PC-9 (cell line): ENCODE results near the gene TARDBP. TPM values are rescaled to one million over a fixed set of nuclear protein-coding genes. Genes with fewer than 3 reads are reported as not detected.

Experiments used
- BruUV-seq: library from RNA; stranded (reverse); fragments of 400-500 nt; replicated peaks from 2 replicates; lab custom pipeline; 2021; lab: Mats Ljungman, UMichigan
- CTCF ChIA-PET: fragments of 300-600 bp; sonication (Branson Sonifier 250); formaldehyde crosslinking; loops from one replicate; lab custom pipeline; 2022; ENCODE audit warnings: antibody characterized with exemption; lab: Charles Lee
- POLR2A ChIA-PET: fragments of 300-600 bp; sonication (Branson Sonifier 250); formaldehyde crosslinking; loops from one replicate; lab custom pipeline; 2022; ENCODE audit warnings: antibody characterized with exemption; ENCODE audit not compliant: unreplicated experiment; lab: Charles Lee
- DNase-seq, 2 experiments: peaks; one replicate each; pipeline versions ENCODE4 v3.0.0 to v3.0.0-alpha.2; 2015 to 2022; ENCODE audit warnings: mixed read lengths in 1 of 2
- H2AFZ ChIP-seq: fragments of 200-600 bp; sonication (generic); 2 replicates; pipeline ENCODE4 v1.8.1; 2017; ENCODE audit warnings: antibody characterized with exemption
- H3F3A ChIP-seq: fragments of 200-600 bp; sonication (generic); 2 replicates; pipeline ENCODE4 v1.8.1; 2017; ENCODE audit warnings: antibody characterized with exemption, mild to moderate bottlenecking, low read depth; ENCODE audit not compliant: insufficient read depth
- H3K27ac ChIP-seq: fragments of 200-600 bp; sonication (generic); 2 replicates; pipeline ENCODE4 v1.6.1; 2016; ENCODE audit warnings: mixed run types
- H3K27me3 ChIP-seq: fragments of 200-600 bp; sonication (generic); 2 replicates; pipeline ENCODE4 v1.6.1; 2016; ENCODE audit warnings: low read depth, mixed run types; ENCODE audit not compliant: insufficient read depth
- H3K36me3 ChIP-seq: fragments of 200-600 bp; sonication (generic); 2 replicates; pipeline ENCODE4 v1.6.1; 2016; ENCODE audit warnings: low read depth, mixed run types
- H3K4me1 ChIP-seq: fragments of 200-600 bp; sonication (generic); replicated peaks from 2 replicates; pipeline ENCODE4 v1.6.1; 2016; ENCODE audit warnings: mixed run types; ENCODE audit not compliant: insufficient read depth
- H3K4me2 ChIP-seq: fragments of 200-600 bp; sonication (generic); 2 replicates; pipeline ENCODE4 v1.6.1; 2017; ENCODE audit warnings: mixed run types
- H3K4me3 ChIP-seq: fragments of 200-600 bp; sonication (generic); 2 replicates; pipeline ENCODE4 v1.6.1; 2016; ENCODE audit warnings: mixed run types
- H3K79me2 ChIP-seq: fragments of 200-600 bp; sonication (generic); 2 replicates; pipeline ENCODE4 v1.6.1; 2017; ENCODE audit warnings: low read depth, mixed run types
- H3K9me2 ChIP-seq: fragments of 200-600 bp; sonication (generic); 2 replicates; pipeline ENCODE4 v1.8.1; 2017; ENCODE audit warnings: mild to moderate bottlenecking; ENCODE audit not compliant: insufficient read depth
- H3K9me3 ChIP-seq: fragments of 200-600 bp; sonication (generic); 2 replicates; pipeline ENCODE4 v1.8.1; 2016; ENCODE audit warnings: low read depth; ENCODE audit not compliant: insufficient read depth
- H4K20me1 ChIP-seq: fragments of 200-600 bp; sonication (generic); 2 replicates; pipeline ENCODE4 v1.8.1; 2017; ENCODE audit not compliant: insufficient read depth
- CTCF ChIP-seq: fragments of 200-600 bp; sonication (generic); conservative IDR thresholded peaks from 2 replicates; pipeline ENCODE4 v1.6.1; 2017; ENCODE audit warnings: mixed run types, antibody characterized with exemption, mild to moderate bottlenecking, moderate library complexity
- EZH2 ChIP-seq: fragments of 200-600 bp; sonication (generic); IDR thresholded peaks from 2 replicates; pipeline ENCODE4 v1.8.0; 2017; ENCODE audit warnings: antibody characterized with exemption, low read depth
- intact Hi-C: fragments of 100-400 bp; cut with micrococcal nuclease; formaldehyde crosslinking; loops from one replicate; pipeline ENCODE4 v1.10.0; 2022; ENCODE audit not compliant: unreplicated experiment
- total RNA-seq: library from RNA; stranded (reverse); gene quantifications from 2 replicates; pipeline ENCODE4 v1.2.3, GENCODE V29; 2021

The TARDBP gene
- total RNA-seq, 1 experiment from 2014 or later: 142 TPM

GRCh38 chr1:10967090-10967489 lies 45.4 kb upstream of the TARDBP start:
- H3K36me3 ChIP-seq: no peaks in the 10 kb centered on the region
- no peak for DNase-seq
- no peak overlapping the region for H3K4me2 ChIP-seq
- POLR2A ChIA-PET: no interaction called here
- CTCF ChIA-PET: no interaction called here
- H3K4me3 ChIP-seq: no peak overlapping the region
- intact Hi-C loops: no loop called here
- no peaks in the 10 kb centered on the region for H3K9me3 ChIP-seq
- no peaks in the 10 kb centered on the region; the same call in 1 of the 2 replicates for H3F3A ChIP-seq
- no peaks in the 10 kb centered on the region for H3K79me2 ChIP-seq
- H3K27me3 ChIP-seq: no peaks in the 10 kb centered on the region
- H3K4me1 ChIP-seq: no peaks in the 10 kb centered on the region
- TF ChIP-seq EZH2 (no peak), CTCF (no peak)
- H2AFZ ChIP-seq: no peak overlapping the region
- no peak overlapping the region for H3K27ac ChIP-seq
- no peaks in the 10 kb centered on the region for H3K9me2 ChIP-seq
- no peaks in the 10 kb centered on the region for H4K20me1 ChIP-seq
- no TSS peak for BruUV-seq

- TF ChIP-seq CTCF (no peak), EZH2 (no peak)
- POLR2A ChIA-PET: no interaction called here
- Histone ChIP-seq H3K36me3 (no peaks in the 10 kb centered on the region), H3K27me3 (no peaks in the 10 kb centered on the region), H3F3A (no peaks in the 10 kb centered on the region; the same call in 1 of the 2 replicates), H3K4me3 (no peak overlapping the region), H2AFZ (no peak overlapping the region), H3K79me2 (no peaks in the 10 kb centered on the region), H3K9me2 (no peaks in the 10 kb centered on the region), H3K4me2 (peak overlapping the region; percentile 23; the same call in 1 of the 2 replicates), H3K27ac (no peak overlapping the region), H4K20me1 (no peaks in the 10 kb centered on the region), H3K4me1 (no peaks in the 10 kb centered on the region), H3K9me3 (no peaks in the 10 kb centered on the region)
- CTCF ChIA-PET: no interaction called here
- DNase-seq: no peak
- intact Hi-C loops: no loop called here
- no TSS peak for BruUV-seq
Measured at GRCh38 chr1:10968411-10968826, 44.0 kb upstream of the TARDBP start.

DNA sequence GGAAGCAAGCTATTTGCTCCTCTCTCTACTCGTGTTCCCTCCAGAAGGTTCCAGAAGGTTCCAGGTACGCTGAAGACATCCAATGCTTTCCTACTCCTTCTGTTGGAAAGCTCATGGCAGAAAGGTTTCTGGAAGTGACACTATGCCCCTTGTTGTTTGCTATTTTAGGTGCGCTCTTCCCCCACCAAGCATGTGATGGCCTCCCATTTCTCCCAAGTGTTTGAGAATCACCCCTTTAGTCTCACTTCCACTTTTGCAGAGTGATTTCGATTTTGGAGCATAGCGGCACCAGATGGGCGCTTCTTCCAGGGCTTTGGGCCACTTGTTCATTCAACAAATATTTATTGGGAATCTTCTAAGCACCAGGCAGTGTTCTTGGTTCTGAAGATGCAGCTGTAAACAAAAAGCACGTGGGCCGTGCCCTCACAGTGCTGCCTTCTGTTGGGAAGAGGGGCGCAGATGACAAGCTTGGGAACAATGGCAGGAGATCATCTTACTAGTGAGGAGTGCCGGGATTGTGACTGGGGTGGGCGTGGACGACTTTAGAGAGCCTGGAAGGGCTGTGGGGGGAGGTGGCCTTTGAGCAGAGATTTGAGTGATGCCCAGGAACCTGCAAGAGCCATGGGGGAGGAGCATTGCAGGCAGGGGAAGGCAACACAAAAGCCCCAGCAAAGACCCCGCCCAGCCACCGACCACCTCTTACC lies 43.0 kb upstream of the TARDBP start:
- Histone ChIP-seq H3K79me2 (no peaks in the 10 kb centered on the region), H3K27me3 (no peaks in the 10 kb centered on the region), H3K4me2 (no peak overlapping the region), H3K9me3 (no peaks in the 10 kb centered on the region), H3K36me3 (no peaks in the 10 kb centered on the region), H3F3A (no peaks in the 10 kb centered on the region; the same call in 1 of the 2 replicates), H3K4me3 (no peak overlapping the region), H3K27ac (no peak overlapping the region), H3K9me2 (no peaks in the 10 kb centered on the region), H3K4me1 (no peaks in the 10 kb centered on the region), H2AFZ (no peak overlapping the region), H4K20me1 (no peaks in the 10 kb centered on the region)
- intact Hi-C loops: no loop called here
- TF ChIP-seq EZH2 (no peak), CTCF (no peak)
- CTCF ChIA-PET: no interaction called here
- BruUV-seq: no TSS peak
- no peak for DNase-seq
- POLR2A ChIA-PET: no interaction called here
